Psoas muscle (tissue), 8 donors: ENCODE results near the gene GABBR1. TPM values are rescaled to one million over a fixed set of nuclear protein-coding genes. Genes with fewer than 3 reads are reported as not detected.

Experiments used
- ATAC-seq, 4 donors: fragments of 200-7000 bp; cut with Tn5 transposase; one replicate each; pipeline ENCODE4 v1.9.1; 2020; ENCODE audit warnings: moderate library complexity in 3 of 4, mild to moderate bottlenecking in 2 of 4
- DNase-seq, 2 donors: peaks; one replicate each; pipeline ENCODE4 v3.0.0-alpha.2; 2020
- H3K27ac ChIP-seq: fragments of 200-600 bp; one replicate; pipeline ENCODE4 v1.8.0; 2022
- H3K27me3 ChIP-seq, 3 donors: fragments of 200-600 bp in 1 of 3; one replicate each; pipeline versions ENCODE4 v1.6.1 to v1.8.0; 2013 to 2022; ENCODE audit warnings: low read length in 2 of 3, mild to moderate bottlenecking in 2 of 3, moderate library complexity in 1 of 3; ENCODE audit not compliant: insufficient read depth in 3 of 3
- H3K36me3 ChIP-seq, 2 donors: fragments of 200-600 bp in 1 of 2; one replicate each; pipeline versions ENCODE4 v1.6.1 to v1.8.0; 2013 to 2022; ENCODE audit warnings: low read depth in 1 of 2, mild to moderate bottlenecking in 1 of 2, moderate library complexity in 1 of 2; ENCODE audit not compliant: insufficient read depth in 1 of 2
- H3K4me1 ChIP-seq: fragments of 200-600 bp; one replicate; pipeline ENCODE4 v1.8.0; 2022
- H3K4me3 ChIP-seq: fragments of 200-600 bp; one replicate; pipeline ENCODE4 v1.8.0; 2022; ENCODE audit warnings: mild to moderate bottlenecking
- H3K9me3 ChIP-seq: fragments of 200-600 bp; one replicate; pipeline ENCODE4 v1.8.0; 2022
- CTCF ChIP-seq: fragments of 200-600 bp; IDR thresholded peaks from one replicate; pipeline ENCODE4 v1.8.0; 2022; ENCODE audit warnings: antibody characterized with exemption
- WGBS, 3 donors: extraction: QIAGEN DNeasy Blood & Tissue Kit; methylation state at CpG; one replicate each; pipeline versions ENCODE4 v1.1.6 to v1.1.7; 2013; 5-methylcytosine and 5-hydroxymethylcytosine counted together
- intact Hi-C, 2 donors: fragments of 100-400 bp; cut with DNase I; formaldehyde crosslinking; loops; one replicate each; pipeline versions ENCODE4 v1.11.0 to v1.14.2; 2022
- polyA plus RNA-seq, 3 donors: library from polyadenylated mRNA; stranded (reverse); fragments of 200-250 nt; gene quantifications; one replicate each; pipeline ENCODE4 v1.2.3, GENCODE V29; 2013
- total RNA-seq, 4 donors: library from RNA; stranded (reverse); fragmentation: NEBNext Ultra II Directional in 2 of 4; extraction: Animal tissue kit (Norgen Biotek cat#: 25700) in 2 of 4; gene quantifications; one replicate each; pipeline versions ENCODE4 v1.2.1 to v1.2.4, GENCODE V29; 2021 to 2023
- donor health status: healthy with polysubstance abuse.
- donor health status: DM: no; HTN: no; CAD: no; lungs with moderate emphysema.
- donor health status: Bipolar disorder and iron deficiency.
- donor health status: healthy.
- donor health status: DM: yes; HTN: yes; CAD: no.
- donor health status: DM: no; HTN: no; CAD: no.
- donor health status: DM: no; HTN: no; CAD: no.
- donor health status: DM: yes; HTN: yes; CAD: no.

GABBR1 gene
- total and polyA plus RNA-seq, 7 donors = 2.5 to 10.2 (median 4.6) TPM

GRCh38 chr6:29559524-29560287 lies 73.3 kb downstream of the GABBR1 start, which contains the start of gene UBD:
Gene UBD (minus strand): TSS chr6:29559732. CDS start chr6:29559701, 31 bp downstream.
- Histone ChIP-seq H3K36me3 (no peaks in the 10 kb centered on the region), H3K27ac (no peak within 1 kb of the TSS), H3K9me3 (no peaks in the 10 kb centered on the region), H3K4me3 (no peak within 1 kb of the TSS), H3K27me3 (peaks cover 3 to 34% (median 6%) of the 10 kb centered on the region in 3 donors), H3K4me1 (no peaks in the 10 kb centered on the region)
- intact Hi-C loops = no loop called here
- WGBS, 3 donors = 68 to 73% (median 72%) methylated on average over 6 of the region's 6 CpGs
- DNase-seq (no peak), ATAC-seq (no peak)
- TF ChIP-seq CTCF = no peak

GRCh38 chr6:29558439-29559079 lies 74.4 kb downstream of the GABBR1 start:
- Histone ChIP-seq H3K4me3 (no peak overlapping the region), H3K27ac (no peak overlapping the region), H3K36me3 (no peaks in the 10 kb centered on the region), H3K9me3 (no peaks in the 10 kb centered on the region), H3K27me3 (peaks cover 3 to 41% (median 13%) of the 10 kb centered on the region in 3 donors), H3K4me1 (peaks cover 4% of the 10 kb centered on the region)
- ATAC-seq = no peak
- intact Hi-C loops = no loop called here
- WGBS, 3 donors = 81 to 91% (median 87%) methylated on average over 22 of the region's 22 CpGs
- no peak for DNase-seq
- no peak for TF ChIP-seq CTCF

GRCh38 chr6:29557320-29557719 lies 75.7 kb downstream of the GABBR1 start:
- Histone ChIP-seq H3K9me3 (no peaks in the 10 kb centered on the region), H3K36me3 (no peaks in the 10 kb centered on the region), H3K27ac (no peak overlapping the region), H3K27me3 (peaks cover 3 to 51% (median 14%) of the 10 kb centered on the region in 3 donors), H3K4me3 (no peak overlapping the region), H3K4me1 (peaks cover 15% of the 10 kb centered on the region)
- no peak for TF ChIP-seq CTCF
- intact Hi-C loops = no loop called here
- ATAC-seq (no peak), DNase-seq (no peak)

GRCh38 chr6:29554764-29555163 lies 78.2 kb downstream of the GABBR1 start:
- Histone ChIP-seq H3K4me3 (no peak overlapping the region), H3K9me3 (no peaks in the 10 kb centered on the region), H3K4me1 (peaks cover 15% of the 10 kb centered on the region), H3K27ac (no peak overlapping the region), H3K27me3 (peaks cover 3 to 55% (median 14%) of the 10 kb centered on the region in 3 donors), H3K36me3 (no peaks in the 10 kb centered on the region)
- intact Hi-C loops = no loop called here
- DNase-seq = no peak
- whole genome bisulfite sequencing, 3 donors = 80 to 84% (median 83%) methylated on average over 5 of the region's 5 CpGs
- no peak for TF ChIP-seq CTCF
- ATAC-seq = no peak
